EH (cell line): ENCODE results near the gene PLEKHA7.
A peak's percentile ranks its signal among the peaks of the same experiment; 100 is the strongest.
"Not testable (repeated sequence)": the region's sequence is repeated elsewhere in the genome, so short reads cannot be mapped to it uniquely, and the experiment has no call there.

ENCODE experiments used
- DNase-seq: peaks from one replicate; pipeline ENCODE4 v3.0.0-alpha.2; 2015; ENCODE audit warnings: low read depth

Gene PLEKHA7

GRCh38 chr11:16976379-16976778 lies 37.8 kb downstream of the PLEKHA7 start:
- no peak for DNase-seq

- DNase-seq = no peak
Measured at GRCh38 chr11:16975906-16976305, 38.3 kb downstream of the PLEKHA7 start.

GRCh38 chr11:16973338-16973964 lies 40.8 kb downstream of the PLEKHA7 start:
- no peak for DNase-seq

- DNase-seq = no peak
Measured at GRCh38 chr11:16969010-16969999, 44.9 kb downstream of the PLEKHA7 start.

- DNase-seq = no peak
Measured at GRCh38 chr11:16968196-16968595, 46.0 kb downstream of the PLEKHA7 start.

- no peak for DNase-seq
Measured at GRCh38 chr11:16966930-16967671, 47.1 kb downstream of the PLEKHA7 start.

- no peak for DNase-seq
Measured at GRCh38 chr11:16964501-16964900, 49.7 kb downstream of the PLEKHA7 start.

GRCh38 chr11:16963316-16963876 lies 50.8 kb downstream of the PLEKHA7 start:
- no peak for DNase-seq

GRCh38 chr11:16962589-16962988 lies 51.6 kb downstream of the PLEKHA7 start:
- not testable (repeated sequence) for DNase-seq

GRCh38 chr11:16962146-16962545 lies 52.1 kb downstream of the PLEKHA7 start:
- no peak for DNase-seq

- DNase-seq = no peak
Measured at GRCh38 chr11:16960250-16960649, 54.0 kb downstream of the PLEKHA7 start.

- DNase-seq = no peak
Measured at GRCh38 chr11:16959602-16960001, 54.6 kb downstream of the PLEKHA7 start.

GRCh38 chr11:16958833-16959232 lies 55.4 kb downstream of the PLEKHA7 start:
- DNase-seq = no peak

- no peak for DNase-seq
Measured at GRCh38 chr11:16956538-16957153, 57.6 kb downstream of the PLEKHA7 start.

GRCh38 chr11:16953663-16954062 lies 60.6 kb downstream of the PLEKHA7 start:
- no peak for DNase-seq

- DNase-seq = no peak
Measured at GRCh38 chr11:16946477-16947282, 67.5 kb downstream of the PLEKHA7 start.

GRCh38 chr11:16945671-16946469 lies 68.3 kb downstream of the PLEKHA7 start:
- DNase-seq = peak; percentile 54

GRCh38 chr11:16942911-16943310 lies 71.3 kb downstream of the PLEKHA7 start:
- no peak for DNase-seq

GRCh38 chr11:16942342-16942741 lies 71.9 kb downstream of the PLEKHA7 start:
- DNase-seq = no peak

GRCh38 chr11:16941935-16942334 lies 72.3 kb downstream of the PLEKHA7 start:
- no peak for DNase-seq
